ENCODE results near the gene SMARCAL1. TPM values are rescaled to one million over a fixed set of nuclear protein-coding genes. Genes with fewer than 3 reads are reported as not detected.

SMARCAL1 gene
- total RNA-seq, 1 donor from 2014 or later: 19.0 TPM

- H3K4me3 ChIP-seq: no peak overlapping the region
- ATAC-seq (peak; percentile 27 to 43), DNase-seq (no peak)
- no peaks in the 10 kb centered on the region for H3K27me3 ChIP-seq (ENCODE audit: low read depth)
- H3K9me3 ChIP-seq: no peaks in the 10 kb centered on the region
- no peaks in the 10 kb centered on the region for H3K4me1 ChIP-seq
- intact Hi-C loops (cut with DNase I): no loop called here
- TF ChIP-seq CTCF (IDR thresholded peaks at IDR 0.05): no peak
- H3K27ac ChIP-seq: no peak overlapping the region
- no peaks in the 10 kb centered on the region for H3K36me3 ChIP-seq
These were observed 22.7 kb upstream of the SMARCAL1 start for GRCh38 chr2:216389570-216389969.

- intact Hi-C loops (cut with DNase I): no loop called here
- TF ChIP-seq CTCF (IDR thresholded peaks at IDR 0.05): no peak
- H3K9me3 ChIP-seq: no peaks in the 10 kb centered on the region
These were observed 20.9 kb upstream of the SMARCAL1 start for GRCh38 chr2:216391401-216391800.

GRCh38 chr2:216392018-216392562 lies 20.2 kb upstream of the SMARCAL1 start:
- H3K27ac ChIP-seq: no peak overlapping the region
- intact Hi-C loops (cut with DNase I): no loop called here
- no peak overlapping the region for H3K4me3 ChIP-seq
- no peaks in the 10 kb centered on the region for H3K36me3 ChIP-seq
- no peak for TF ChIP-seq CTCF (IDR thresholded peaks at IDR 0.05)
- ATAC-seq: no peak
- DNase-seq: no peak
- no peaks in the 10 kb centered on the region for H3K27me3 ChIP-seq (ENCODE audit: low read depth)
- no peaks in the 10 kb centered on the region for H3K9me3 ChIP-seq
- H3K4me1 ChIP-seq: no peaks in the 10 kb centered on the region

More at GRCh38 chr2:216391401-216391800, 20.9 kb upstream of the SMARCAL1 start:
- Histone ChIP-seq H3K4me1 (no peaks in the 10 kb centered on the region), H3K27me3 (ENCODE audit: low read depth) (no peaks in the 10 kb centered on the region), H3K27ac (no peak overlapping the region), H3K36me3 (no peaks in the 10 kb centered on the region), H3K4me3 (no peak overlapping the region)
- ATAC-seq (no peak), DNase-seq (no peak)

- ATAC-seq: no peak
These were observed 19.1 kb upstream of the SMARCAL1 start for GRCh38 chr2:216392945-216393840.

GRCh38 chr2:216394881-216395280 lies 17.4 kb upstream of the SMARCAL1 start:
- no peaks in the 10 kb centered on the region for H3K27me3 ChIP-seq (ENCODE audit: low read depth)
- no peak overlapping the region for H3K27ac ChIP-seq
- ATAC-seq: no peak
- no peak for DNase-seq
- no peaks in the 10 kb centered on the region for H3K4me1 ChIP-seq
- TF ChIP-seq CTCF (IDR thresholded peaks at IDR 0.05): no peak
- no peaks in the 10 kb centered on the region for H3K36me3 ChIP-seq
- no peak overlapping the region for H3K4me3 ChIP-seq
- H3K9me3 ChIP-seq: no peaks in the 10 kb centered on the region
- intact Hi-C loops (cut with DNase I): no loop called here

More at GRCh38 chr2:216392945-216393840, 19.1 kb upstream of the SMARCAL1 start:
- no peaks in the 10 kb centered on the region for H3K36me3 ChIP-seq
- H3K27me3 ChIP-seq (ENCODE audit: low read depth): no peaks in the 10 kb centered on the region
- no peak overlapping the region for H3K4me3 ChIP-seq
- DNase-seq: no peak
- no peak overlapping the region for H3K27ac ChIP-seq
- H3K9me3 ChIP-seq: no peaks in the 10 kb centered on the region
- no peaks in the 10 kb centered on the region for H3K4me1 ChIP-seq
- TF ChIP-seq CTCF (IDR thresholded peaks at IDR 0.05): no peak
- intact Hi-C loops (cut with DNase I): no loop called here

Data from lower lobe of right lung (tissue), 2 donors.